Transverse colon (tissue), 4 donors: ENCODE data around the gene GID8.

Experiments used
- CTCF ChIP-seq, 5 experiments: fragments of 200-600 bp in 3 of 5; fragments of 450-650 bp in 2 of 5; sonication (generic) in 3 of 5; IDR thresholded peaks; 1 replicate in 2 of 5; 2 replicates in 3 of 5; pipeline ENCODE4 v1.5.1; 2016 to 2017; ENCODE audit warnings: antibody characterized with exemption in 5 of 5, inconsistent platforms in 3 of 5, mild to moderate bottlenecking in 2 of 5, moderate library complexity in 1 of 5
- EP300 ChIP-seq: sonication (generic); formaldehyde crosslinking; IDR thresholded peaks from one replicate; pipeline ENCODE4 v1.6.1; 2017; ENCODE audit warnings: antibody characterized with exemption, low read depth
- POLR2A ChIP-seq: fragments of 450-650 bp; IDR thresholded peaks from one replicate; pipeline ENCODE4 v1.6.1; 2016; ENCODE audit warnings: antibody characterized with exemption, mild to moderate bottlenecking, moderate library complexity
- POLR2AphosphoS5 ChIP-seq, 3 donors: sonication (generic); formaldehyde crosslinking; IDR thresholded peaks; one replicate each; pipeline ENCODE4 v1.6.1; 2016; ENCODE audit warnings: antibody characterized with exemption in 3 of 3

- TF ChIP-seq POLR2A (no peak), CTCF (IDR thresholded peaks at IDR 0.05) (no peak), POLR2AphosphoS5 (IDR thresholded peaks at IDR 0.05) (no peak), EP300 (no peak)
Measured at GRCh38 chr20:62969179-62969760, 31.3 kb downstream of the GID8 start.
